Measurements from ENCODE around the gene EXOC2.
"Not testable (repeated sequence)": the region's sequence is repeated elsewhere in the genome, so short reads cannot be mapped to it uniquely, and the experiment has no call there.

The EXOC2 gene

DNA sequence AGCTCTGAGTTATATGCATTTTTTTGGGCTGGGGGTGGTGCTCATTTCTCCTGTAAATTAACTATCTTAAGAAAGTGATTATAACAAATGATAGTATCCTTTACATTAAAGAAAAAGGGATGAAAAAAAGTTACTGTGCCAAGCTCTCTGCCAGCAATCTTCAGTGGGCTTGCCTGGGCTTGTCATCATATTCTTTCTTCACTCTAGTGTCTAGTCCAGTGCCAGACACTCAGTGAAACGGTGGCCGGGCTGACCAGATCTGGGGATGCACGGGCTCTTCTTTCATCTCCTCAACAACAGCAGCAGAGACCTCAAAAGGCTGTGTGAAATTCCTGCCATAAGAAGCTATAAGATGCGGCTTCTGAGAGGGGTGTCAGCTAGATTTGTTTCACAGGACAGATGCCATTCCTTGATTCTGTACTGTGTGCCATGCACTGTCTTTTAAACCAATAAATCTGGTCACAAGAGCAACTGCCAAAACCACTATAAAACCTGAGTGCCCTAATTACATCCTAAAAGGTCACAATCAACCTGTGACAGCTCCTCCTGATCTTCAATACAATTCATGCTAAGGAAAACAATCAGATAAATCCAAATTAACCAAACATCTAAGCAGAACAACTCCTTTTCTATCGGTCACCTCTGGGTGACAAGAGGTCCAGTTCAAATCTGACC, 12.1 kb downstream of the EXOC2 start:
- no peak for DNase-seq

DNA sequence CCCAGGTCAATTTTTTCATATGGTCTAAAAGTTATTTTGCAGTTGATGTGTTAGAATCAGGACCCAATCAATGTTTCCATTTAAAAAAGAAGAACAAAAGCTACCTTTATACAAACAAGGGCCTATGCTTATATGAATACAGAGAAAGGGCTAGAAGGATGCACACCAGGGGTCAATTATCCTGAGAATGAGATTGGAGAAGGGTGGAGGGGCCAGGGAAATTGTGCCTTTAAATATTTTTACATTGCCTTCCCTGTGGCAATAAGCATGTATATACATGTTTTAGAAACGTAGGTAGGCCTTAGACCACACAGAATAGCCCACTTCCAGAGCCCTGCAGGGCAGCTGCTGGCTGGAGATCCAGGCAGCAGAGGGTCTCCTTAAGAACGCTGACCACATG, 12.7 kb downstream of the EXOC2 start:
- no peak for DNase-seq

DNA sequence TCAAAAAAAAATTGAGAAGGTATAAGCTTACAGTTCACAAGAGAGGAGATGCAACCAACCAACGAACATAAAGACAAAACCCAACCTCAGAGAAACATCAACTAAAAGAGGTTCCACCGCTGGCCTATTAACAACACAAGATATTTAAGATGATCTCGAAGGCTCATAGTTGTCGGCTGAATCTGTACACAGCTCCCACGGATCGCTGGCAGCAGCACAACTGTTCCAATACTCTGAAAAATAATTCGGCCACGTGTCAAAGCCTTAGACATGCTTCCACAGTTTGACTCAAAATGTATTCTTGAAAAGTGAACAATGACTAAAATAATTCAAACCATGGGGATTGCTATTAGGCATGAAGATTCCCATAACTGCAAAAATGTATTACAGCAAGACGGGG, 13.7 kb downstream of the EXOC2 start:
- DNase-seq = no peak

DNA sequence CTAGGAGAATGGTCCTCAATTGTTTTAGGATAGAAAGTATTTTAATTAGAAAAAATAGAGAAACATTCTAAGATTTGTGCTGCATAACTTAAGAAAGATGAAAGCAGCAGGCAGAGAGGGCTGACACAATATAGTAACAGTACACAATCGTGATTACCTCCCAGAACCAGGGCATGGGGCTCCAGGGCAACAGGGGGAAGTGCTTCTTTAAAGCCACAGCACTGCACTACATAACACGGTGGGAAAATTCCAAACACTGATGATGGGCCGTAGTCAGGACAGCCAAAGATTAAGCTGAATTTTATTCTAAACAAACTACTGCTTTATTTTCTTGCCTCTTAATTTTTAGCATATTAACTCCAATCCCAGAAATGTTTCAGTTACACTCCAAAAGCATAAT, 14.4 kb downstream of the EXOC2 start:
- DNase-seq = no peak

DNA sequence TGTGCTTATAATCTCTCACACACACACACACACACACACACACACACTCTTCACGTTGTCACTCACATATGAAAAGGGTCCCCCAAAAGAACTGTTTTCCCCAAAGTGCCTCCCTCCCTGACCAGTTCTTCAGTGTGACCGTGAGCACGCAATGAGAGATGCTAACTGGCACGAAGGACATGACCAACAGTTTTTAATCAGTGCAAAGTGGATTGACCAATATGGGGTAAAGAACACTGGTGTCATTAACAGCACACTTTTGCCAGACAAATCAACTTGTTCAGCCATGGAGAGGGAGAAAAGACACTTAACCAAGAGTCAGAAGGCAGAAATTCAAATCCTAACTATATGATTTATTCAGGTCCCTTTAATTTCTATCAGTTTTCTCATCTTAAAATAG, 15.0 kb downstream of the EXOC2 start:
- no peak for DNase-seq

DNA sequence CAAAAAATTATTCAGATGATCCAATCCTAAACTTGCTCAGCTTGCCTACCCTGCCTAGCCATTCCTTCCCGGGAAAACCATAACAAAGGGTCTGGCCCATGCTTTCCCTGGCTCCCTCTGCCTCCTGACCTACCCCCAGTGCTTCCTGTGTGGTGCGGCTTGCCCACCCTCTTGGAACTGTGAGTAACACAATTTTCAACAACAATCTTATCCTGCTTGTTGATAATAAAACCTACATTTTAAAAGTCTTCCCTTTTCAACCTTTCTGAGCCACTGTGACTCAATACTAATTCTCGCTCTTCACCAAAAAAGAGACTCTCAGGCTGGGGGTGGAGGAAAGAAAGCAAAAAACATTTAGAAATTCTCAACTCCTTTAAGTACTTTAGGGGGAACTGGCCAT, 18.0 kb downstream of the EXOC2 start:
- peak in 1 of 2 experiments; percentile 27 for DNase-seq

DNA sequence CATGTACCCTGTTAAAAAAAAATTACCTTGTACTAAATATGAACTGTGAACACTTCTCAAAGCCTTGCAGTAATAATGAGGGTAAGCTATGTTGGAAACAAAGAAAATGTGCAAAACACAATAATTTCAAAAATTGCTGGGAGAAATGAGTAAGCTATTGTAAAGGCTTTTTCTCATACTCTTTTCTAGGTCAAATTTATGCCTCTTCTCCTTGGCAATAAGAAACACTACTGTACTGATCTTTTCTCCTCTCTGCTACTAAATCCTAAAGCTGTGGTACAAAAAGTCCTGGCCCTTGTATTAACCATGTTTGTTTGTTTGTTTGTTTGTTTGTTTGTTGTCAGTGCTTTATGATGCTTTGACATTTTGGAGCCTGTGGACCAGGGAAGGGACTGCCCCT, 18.5 kb downstream of the EXOC2 start:
- DNase-seq = no peak

DNA sequence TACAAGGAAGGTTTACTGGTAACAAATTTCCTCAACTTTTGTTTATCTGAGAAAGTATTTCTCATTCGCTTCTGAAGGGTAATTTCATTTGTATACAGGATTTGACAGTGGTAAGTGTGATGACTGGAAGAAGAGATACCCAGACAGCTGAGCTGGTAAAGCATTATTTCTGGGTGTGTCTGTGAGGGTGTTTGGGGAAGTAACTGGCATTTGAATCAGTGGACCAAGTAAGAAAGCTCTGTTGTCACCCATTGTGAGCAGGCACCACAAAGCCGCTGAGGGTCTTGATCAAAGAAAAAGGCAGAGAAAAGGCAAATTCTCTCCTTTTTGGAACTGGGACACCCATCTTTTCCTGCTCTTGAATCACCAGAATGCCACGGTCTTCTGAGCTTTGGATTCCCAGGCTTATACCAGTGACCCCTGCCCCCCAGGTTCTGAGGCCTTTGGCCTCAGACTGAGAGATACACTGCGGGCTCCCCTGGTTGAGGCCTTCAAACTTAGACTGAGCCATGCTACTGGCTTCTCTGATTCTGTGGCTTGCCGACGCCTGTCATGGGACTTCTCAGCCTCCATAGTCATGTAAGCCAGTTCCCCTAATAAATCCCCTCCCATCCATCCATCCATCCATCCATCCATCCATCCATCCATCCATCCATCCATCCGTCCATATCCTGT, 25.5 kb downstream of the EXOC2 start:
- no peak for DNase-seq

DNA sequence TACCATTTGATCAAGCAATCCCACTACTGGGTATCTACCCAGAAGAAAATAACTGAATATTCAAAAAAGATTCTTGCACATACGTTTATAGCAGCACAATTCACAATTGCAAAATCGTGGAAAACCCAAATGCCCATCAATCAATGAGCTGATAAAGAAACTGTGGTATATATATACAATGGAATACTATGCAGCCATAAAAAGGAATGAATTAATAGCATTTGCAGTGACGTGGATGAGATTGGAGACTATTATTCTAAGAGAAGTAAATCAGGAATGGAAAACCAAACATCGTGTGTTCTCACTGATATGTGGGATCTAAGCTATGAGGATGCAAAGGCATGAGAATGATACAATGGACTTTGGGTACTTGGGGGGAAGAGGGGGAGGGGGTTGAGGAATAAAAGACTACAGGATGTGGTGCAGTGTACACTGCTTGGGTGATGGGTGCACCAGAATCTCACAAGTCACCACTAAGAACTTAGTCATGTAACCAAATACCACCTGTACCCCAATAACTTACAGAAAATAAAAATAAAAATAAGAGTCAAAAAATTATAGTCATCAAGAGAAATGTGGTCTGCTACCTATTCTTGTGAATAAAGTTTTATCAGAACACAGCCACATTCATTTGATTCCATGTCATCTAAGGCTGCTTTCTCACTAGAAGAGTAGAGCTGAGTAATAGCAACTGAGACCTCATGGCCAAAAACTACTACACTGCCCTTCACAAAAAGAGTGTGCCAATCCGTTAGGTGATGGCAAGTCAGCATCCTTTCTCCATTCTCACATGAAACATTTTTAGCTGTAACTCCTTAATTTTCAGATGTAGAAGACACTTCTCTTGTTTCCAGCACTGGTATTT, 27.3 kb downstream of the EXOC2 start:
- DNase-seq = no peak

DNA sequence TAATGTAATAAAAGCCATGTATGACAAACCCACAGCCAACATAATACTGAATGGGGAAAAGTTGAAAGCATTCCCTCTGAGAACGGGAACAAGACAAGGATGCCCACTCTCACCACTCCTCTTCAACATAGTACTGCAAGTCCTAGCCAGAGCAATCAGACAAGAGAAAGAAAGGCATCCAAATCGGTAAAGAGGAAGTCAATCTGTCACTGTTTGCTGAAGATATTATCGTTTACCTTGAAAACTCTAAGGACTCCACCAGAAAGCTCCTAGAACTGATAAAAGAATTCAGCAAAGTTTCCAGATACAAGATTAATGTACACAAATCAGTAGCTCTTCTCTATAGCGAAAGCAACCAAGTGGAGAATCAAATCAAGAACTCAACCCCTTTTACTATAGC, 29.2 kb downstream of the EXOC2 start:
- DNase-seq = not testable (repeated sequence)

DNA sequence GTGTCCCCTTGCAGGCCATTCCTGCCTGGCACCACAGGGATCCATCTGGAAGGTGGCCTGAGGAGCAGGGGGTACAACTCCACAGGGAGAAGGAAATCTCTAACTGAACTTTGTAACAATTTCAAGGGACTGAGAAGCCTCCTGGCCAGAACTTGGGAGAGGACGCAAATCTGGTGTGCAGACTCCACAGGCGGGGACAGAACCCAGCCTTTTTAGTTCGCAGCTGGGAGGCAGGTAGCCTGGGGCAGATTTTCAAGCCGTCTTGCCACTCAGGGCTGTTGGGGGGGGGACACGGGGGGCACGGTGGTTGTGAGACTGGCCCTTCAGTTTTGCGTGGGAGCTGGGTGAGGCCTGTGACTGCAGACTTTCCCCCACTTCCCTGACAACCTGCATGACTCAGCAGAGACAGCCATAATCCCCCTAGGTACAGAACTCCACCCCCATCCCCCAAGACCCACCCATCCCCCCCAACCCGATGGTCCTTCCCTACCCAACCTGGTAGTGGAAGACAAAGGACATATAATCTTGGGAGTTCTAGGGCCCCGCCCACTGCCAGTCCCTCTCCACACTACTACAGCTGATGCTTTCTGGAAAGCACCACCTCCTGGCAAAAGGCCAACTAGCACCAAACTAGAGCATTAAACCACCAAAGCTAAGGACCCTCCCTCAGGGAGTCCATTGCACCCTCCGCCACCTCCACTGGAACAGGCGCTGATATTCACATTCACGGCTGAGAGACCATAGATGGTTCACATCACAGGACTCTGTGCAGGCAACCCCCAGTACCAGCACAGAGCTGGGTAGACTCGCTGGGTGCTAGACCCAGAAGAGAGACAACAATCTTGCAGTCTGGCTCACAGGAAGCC, 33.0 kb downstream of the EXOC2 start:
- peak in 1 of 2 experiments; percentile 39 for DNase-seq

DNA sequence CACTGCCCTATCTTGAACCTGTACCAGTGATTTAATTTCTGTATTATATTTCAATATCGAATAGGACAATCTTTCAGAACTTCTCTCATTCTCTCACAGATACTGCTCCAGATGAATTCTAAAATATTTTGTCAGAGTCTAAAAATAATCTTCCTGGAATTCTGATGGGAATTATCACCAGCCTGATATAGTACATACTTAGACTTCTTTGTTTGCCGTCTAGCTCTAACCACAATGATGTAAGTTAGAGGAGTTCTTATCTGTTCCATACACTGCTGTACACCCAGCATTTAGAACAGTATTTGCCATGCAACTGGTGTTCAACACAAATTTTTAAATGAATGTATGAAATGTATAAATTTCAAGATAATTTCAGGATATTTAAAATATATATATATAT, 34.7 kb downstream of the EXOC2 start:
- no peak for DNase-seq

DNA sequence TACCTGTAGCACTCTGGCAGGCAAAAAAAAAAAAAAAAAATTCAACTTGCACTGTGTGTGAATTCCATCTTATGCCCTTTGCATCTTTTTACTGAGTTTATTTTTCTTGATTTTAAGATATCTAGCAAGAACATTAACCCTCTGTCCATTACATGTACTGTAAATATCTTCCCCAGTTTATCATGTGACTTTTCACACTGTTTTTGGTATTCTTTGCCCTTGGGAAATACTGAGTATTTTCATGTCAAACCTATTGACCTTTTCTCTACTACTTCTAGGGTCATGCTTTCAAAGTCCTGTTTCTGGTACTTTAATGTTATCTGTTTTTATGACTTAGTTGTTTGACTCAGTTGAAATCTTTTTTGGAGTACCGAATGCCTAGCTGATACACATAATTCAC, 35.2 kb downstream of the EXOC2 start:
- no peak for DNase-seq

DNA sequence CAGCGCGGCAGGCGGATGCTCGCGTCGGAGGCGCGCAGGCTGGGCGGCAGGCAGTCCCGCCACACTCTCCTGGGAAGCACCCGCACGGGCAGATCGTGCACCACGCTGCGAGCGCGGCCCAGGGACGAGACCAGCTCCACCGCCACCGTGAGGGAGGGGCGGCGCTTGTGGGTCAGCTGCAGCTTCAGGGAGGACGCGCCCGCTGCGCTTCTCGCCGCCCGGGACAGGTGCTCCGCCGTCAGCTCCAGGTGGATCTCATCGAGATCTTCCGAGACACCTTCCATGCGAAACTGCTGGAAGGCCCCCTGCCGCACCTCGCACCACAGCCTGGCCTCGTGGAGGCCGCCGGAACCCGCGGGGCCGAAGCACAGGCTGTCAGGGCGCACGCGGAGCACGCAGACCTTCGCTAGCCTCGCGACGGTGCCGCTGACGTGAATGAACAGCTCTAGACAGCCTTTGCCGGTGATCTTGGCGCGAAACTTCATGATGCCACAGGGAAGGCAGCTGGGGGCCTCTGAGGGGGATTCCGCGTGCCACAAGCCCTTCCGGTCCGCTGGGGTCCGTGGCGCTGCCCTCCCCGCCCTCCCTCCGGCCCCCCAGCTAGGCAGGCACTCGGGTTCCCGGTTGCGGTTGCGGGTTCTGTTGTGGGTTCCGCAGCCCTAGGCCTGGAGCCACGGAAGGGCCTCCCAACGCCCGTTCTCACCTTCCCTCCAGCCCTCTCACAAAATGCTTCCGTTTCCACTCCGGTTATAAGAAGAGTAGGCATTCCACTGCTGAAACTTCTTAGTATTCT, 36.3 kb downstream of the EXOC2 start, which contains the start of gene HUS1B:
Gene HUS1B, minus strand, starts transcription at position 641 of the 793 bp plus-strand sequence. Its CDS starts 156 bp downstream, at position 485.
- DNase-seq = no peak

DNA sequence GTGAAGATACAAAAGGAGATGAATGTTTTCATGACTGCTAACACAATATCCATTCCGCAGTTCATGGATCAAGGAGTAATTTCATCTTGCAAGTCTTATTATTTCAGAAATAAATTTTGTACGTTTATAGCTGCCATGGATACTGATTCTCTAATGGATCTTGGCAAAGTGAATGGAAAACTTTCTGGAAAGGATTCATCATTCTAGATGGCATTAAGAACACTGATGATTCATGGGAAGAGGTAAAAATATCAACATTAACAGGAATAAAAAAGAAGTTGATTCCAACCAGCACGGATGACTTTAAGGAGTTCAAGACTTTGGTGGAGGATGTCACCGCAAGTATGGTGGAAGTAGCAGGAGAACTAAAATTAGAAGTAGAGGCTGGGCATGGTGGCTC, 38.8 kb downstream of the EXOC2 start:
- DNase-seq = no peak

DNA sequence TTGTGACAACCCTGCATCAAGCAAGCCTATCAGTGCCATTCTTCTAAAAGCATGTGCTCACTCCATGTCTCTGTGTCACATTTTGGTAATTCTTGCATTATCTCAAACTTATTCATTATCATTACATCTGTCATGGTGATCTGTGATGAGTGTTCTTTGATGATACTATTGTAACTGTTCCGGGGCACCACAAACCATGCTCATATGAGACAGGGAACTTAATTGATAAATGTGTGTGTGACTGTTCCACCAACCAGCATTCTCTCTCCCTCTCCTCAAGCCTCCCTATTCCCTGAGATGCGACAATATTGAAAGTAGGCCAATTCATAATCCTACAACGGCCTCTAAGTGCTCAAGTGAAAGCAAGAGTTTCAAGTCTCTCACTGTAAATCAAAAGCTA, 40.1 kb downstream of the EXOC2 start:
- DNase-seq = no peak

DNA sequence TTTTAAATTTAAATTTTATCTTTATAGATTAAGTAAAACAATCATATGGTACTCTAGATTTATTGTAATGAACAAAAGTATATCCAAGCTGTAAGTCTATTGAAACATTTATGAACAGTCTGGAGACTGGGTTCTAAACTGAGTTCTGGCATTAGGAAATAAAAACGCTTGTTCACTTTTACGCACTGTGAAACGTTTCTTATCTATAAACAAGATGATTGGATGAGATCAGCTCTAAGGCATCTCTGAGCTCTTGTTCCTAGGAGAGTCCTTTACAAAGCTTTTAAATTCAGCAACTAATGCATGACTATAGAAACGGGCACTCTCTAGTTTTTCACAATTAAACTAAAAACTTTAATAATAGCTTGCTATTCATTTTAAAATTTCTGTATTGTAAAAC, 42.8 kb downstream of the EXOC2 start:
- DNase-seq = no peak

DNA sequence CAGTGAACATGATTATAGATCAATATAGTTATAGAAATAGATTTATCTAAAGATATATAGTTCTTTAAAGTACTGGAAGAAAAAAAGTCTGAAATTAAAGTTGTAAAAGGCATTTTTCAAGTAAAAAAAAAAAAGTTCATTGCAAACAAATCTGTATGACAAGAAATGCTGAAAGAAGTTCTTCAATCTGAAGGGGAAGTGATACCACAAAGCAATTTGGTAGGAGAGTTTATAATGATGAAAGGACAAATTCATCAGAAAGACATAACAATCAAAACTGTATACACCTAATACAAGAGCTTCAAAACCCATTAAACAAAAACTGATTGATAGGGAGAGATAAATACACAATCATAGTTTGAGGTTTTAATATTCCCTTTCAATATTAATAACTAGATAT, 50.1 kb downstream of the EXOC2 start:
- no peak for DNase-seq

DNA sequence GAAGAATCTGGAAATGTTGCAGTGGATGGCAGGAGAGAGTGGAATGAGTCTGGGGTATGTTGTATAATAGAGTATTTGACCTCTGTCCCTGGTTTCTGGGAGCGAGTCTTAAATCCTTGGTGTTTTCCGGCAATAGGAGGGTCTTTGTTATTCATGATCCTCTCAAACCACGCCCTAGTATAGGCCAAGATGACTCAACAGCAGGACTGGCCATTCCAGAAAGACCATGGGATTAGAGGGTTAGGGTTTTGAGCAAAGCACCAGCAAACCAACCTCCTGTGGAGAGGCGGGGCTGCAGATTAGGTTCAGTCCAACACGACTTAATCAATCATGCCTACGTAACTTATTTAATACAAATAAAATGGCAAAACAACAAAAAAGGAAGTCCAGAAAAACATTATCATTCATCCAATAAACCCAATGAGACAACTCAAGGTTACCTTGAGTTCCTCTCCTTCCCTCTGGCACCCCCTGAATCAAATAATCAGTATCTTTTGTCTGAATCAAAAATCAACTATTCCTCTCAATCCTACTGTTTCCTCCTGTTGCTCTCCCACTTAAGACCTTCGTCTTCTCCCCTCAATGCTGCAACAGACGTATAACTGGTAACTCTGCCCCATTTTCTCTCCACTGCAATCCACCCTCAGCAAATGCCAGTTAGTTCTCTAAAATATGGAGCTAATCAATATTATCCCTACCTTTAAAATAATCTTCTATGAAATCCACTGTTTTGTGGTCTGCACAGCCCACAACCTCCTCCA, 51.5 kb downstream of the EXOC2 start:
- DNase-seq = no peak

DNA sequence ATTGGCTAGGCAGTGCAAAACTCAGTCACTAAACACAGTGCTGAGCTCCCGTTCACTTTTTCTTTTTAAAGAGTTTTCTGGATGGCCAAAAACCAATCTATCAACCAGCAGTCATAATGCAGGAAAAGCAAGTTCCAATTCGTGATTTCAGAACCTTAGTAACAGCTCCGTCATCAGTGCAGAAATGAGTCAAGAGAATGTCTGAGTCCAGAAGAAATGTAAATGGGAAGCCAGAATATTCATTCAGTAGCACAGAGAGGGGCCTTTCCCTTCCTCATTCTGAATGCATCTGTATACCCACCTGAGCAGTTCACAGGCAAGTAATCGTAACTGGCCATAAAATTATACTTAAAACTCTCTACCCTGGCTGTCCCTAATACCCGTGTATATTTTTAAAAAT, 56.5 kb downstream of the EXOC2 start:
- DNase-seq = no peak

DNA sequence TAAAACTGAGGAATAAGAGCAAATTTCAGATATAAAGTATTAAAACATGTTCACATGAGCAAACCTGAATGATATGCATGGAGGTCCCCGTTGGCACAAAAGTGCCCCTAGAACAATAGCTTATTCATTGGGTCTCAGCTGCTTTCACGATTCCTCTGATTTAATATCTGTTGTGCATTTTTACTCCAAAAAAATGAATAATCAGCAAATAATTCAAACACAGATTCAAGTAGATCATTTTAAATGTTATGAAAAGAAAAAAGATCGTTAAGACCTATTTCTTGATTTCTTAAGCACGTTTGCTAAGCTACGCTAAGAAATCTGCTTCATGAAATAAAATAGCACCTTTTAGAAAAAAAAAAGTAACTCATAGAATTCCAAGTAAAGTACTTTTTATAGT, 57.7 kb downstream of the EXOC2 start:
- DNase-seq = no peak
